MM.1S (cell line): Measurements from ENCODE around the gene EBF3.

Experiments used
- CTCF ChIP-seq: fragments of 300-600 bp; sonication (generic); IDR thresholded peaks from 2 replicates; pipeline ENCODE4 v1.5.1; 2016; ENCODE audit warnings: antibody characterized with exemption, low read length, mixed read lengths
- EZH2phosphoT487 ChIP-seq: fragments of 300-600 bp; sonication (generic); IDR thresholded peaks from 2 replicates; pipeline ENCODE4 v1.6.1; 2018; ENCODE audit warnings: antibody characterized with exemption, low read length

- TF ChIP-seq CTCF (no peak), EZH2phosphoT487 (no peak)
Measured at GRCh38 chr10:129815898-129816655, 148.0 kb downstream of the EBF3 start.
